ENCODE measurements around the gene PTTG1. TPM values are rescaled to one million over a fixed set of nuclear protein-coding genes. Genes with fewer than 3 reads are reported as not detected.
A peak's percentile ranks its signal among the peaks of the same experiment; 100 is the strongest.

Gene PTTG1
- 244 TPM for polyA plus RNA-seq (2013, experiment 1 of 4)
- polyA plus RNA-seq (2013, experiment 2 of 4): 212 TPM
- polyA plus RNA-seq (2013, experiment 3 of 4): 282 TPM
- polyA plus RNA-seq (2013, experiment 4 of 4): 300 TPM

DNA sequence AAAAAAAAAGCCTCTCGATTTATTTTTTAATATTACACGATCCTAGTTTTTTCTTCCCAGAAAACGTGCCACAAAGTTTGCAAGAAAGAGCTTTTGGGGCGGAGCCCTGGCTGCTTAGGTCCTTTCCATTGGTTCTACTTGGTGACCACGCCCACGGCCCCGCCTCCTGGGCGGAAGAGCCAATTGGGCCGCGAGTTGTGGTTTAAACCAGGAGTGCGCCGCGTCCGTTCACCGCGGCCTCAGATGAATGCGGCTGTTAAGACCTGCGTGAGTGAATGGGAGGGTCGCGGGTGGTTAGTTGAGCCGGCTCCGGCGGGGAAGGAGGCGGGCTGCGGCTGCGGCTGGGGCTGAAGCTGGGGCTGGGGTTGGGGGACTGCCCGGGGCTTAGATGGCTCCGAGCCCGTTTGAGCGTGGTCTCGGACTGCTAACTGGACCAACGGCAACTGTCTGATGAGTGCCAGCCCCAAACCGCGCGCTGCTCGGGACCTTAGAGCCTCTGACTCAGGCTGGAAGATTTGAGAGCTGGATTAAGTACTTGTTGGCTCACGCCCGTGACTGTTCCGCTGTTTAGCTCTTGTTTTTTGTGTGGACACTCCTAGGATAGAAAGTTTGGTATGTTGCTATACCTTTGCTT, at the start of gene PTTG1:
TSS of gene PTTG1 (plus strand) at position 231 of the 634 bp plus-strand sequence. CDS start 458 bp downstream, outside the sequence.
- WGBS, 2 experiments: 0 to 1% methylated on average over 39 of the region's 39 CpGs
- H3K36me3 ChIP-seq (ENCODE audit: control insufficient read depth, insufficient read depth, low read length): peaks cover 5% of the 10 kb centered on the region
- peak within 1 kb of the TSS; percentile 66 for H3K4me3 ChIP-seq (ENCODE audit: insufficient read depth, low read depth, low read length)
- H3K4me1 ChIP-seq (ENCODE audit: control insufficient read depth, insufficient read depth, low read length): peaks cover 13% of the 10 kb centered on the region
- no peaks in the 10 kb centered on the region for H3K9me3 ChIP-seq (ENCODE audit: control insufficient read depth, low read length)
- no peaks in the 10 kb centered on the region for H3K27me3 ChIP-seq (ENCODE audit: control insufficient read depth, insufficient read depth, low read length, poor library complexity, severe bottlenecking)
- H3K27ac ChIP-seq (ENCODE audit: insufficient read depth, low read depth, low read length, poor library complexity, severe bottlenecking): no peak within 1 kb of the TSS

DNA sequence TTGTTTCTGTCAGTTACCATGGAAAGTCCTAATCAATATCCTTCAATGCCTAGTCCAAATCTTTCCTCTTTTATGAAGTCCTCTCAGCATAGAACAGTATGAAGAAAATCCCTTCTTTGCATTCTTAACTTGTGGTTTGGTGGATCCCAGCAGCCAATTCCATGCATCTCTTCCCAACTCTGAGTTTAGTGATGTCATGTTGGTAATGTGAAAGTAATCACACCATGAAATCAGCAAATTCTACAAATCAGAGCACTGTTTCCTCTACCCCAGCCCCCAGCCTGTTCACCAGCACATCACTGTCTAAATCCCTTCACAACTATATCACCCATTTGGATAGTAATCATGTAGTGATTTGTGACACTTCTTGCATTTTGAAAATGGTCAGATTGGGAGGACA, 46.5 kb upstream of the PTTG1 start:
- Histone ChIP-seq H3K4me3 (ENCODE audit: insufficient read depth, low read depth, low read length) (no peak overlapping the region), H3K27ac (ENCODE audit: insufficient read depth, low read depth, low read length, poor library complexity, severe bottlenecking) (no peak overlapping the region), H3K27me3 (ENCODE audit: control insufficient read depth, insufficient read depth, low read length, poor library complexity, severe bottlenecking) (peaks cover 24% of the 10 kb centered on the region), H3K9me3 (ENCODE audit: control insufficient read depth, low read length) (peaks cover 2% of the 10 kb centered on the region), H3K4me1 (ENCODE audit: control insufficient read depth, insufficient read depth, low read length) (no peaks in the 10 kb centered on the region), H3K36me3 (ENCODE audit: control insufficient read depth, insufficient read depth, low read length) (no peaks in the 10 kb centered on the region)

DNA sequence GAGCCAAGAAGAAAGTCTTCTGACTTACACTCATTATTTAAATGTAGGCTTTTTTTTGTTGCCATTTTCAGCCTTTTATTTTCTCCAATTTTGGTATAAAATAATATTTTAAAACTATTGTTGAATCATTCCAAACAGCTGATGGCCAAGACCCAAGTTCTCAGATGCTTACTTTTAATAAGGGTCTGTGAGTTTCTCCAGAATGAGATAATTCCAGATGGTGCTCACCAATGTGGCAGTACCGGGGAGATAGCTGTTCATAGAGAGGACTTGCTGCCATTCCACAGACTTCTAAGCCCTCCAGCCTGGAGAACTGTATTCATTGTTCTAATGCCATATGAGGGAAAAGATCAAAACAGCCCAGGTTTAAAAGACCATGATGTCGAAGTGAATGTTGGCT, 46.0 kb upstream of the PTTG1 start:
- Histone ChIP-seq H3K4me1 (ENCODE audit: control insufficient read depth, insufficient read depth, low read length) (no peaks in the 10 kb centered on the region), H3K36me3 (ENCODE audit: control insufficient read depth, insufficient read depth, low read length) (no peaks in the 10 kb centered on the region), H3K4me3 (ENCODE audit: insufficient read depth, low read depth, low read length) (no peak overlapping the region), H3K9me3 (ENCODE audit: control insufficient read depth, low read length) (peaks cover 2% of the 10 kb centered on the region), H3K27ac (ENCODE audit: insufficient read depth, low read depth, low read length, poor library complexity, severe bottlenecking) (no peak overlapping the region), H3K27me3 (ENCODE audit: control insufficient read depth, insufficient read depth, low read length, poor library complexity, severe bottlenecking) (peaks cover 18% of the 10 kb centered on the region)
- 89 to 98% methylated on average over 2 of the region's 2 CpGs for WGBS, 2 experiments

DNA sequence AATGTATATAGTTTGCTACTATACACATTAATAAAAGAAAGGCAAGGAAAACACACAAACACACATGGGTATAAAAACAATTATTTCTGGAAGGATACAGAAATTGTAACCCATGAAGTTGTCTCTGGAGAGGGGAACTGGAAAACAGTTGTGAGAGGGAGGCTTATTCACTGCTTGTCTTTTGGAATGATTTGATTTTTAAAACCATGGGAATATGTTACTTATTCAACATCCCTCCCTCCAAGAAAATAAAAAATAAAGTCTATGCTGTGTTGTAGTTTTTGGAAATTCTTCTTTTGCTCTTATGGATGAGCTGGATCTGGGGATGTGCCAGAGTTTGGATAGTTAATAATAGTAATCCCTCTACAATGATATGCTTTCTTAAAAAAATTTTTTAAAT, 45.2 kb upstream of the PTTG1 start:
- Histone ChIP-seq H3K27me3 (ENCODE audit: control insufficient read depth, insufficient read depth, low read length, poor library complexity, severe bottlenecking) (peaks cover 11% of the 10 kb centered on the region), H3K36me3 (ENCODE audit: control insufficient read depth, insufficient read depth, low read length) (no peaks in the 10 kb centered on the region), H3K27ac (ENCODE audit: insufficient read depth, low read depth, low read length, poor library complexity, severe bottlenecking) (no peak overlapping the region), H3K4me3 (ENCODE audit: insufficient read depth, low read depth, low read length) (no peak overlapping the region), H3K9me3 (ENCODE audit: control insufficient read depth, low read length) (peaks cover 2% of the 10 kb centered on the region), H3K4me1 (ENCODE audit: control insufficient read depth, insufficient read depth, low read length) (no peaks in the 10 kb centered on the region)

DNA sequence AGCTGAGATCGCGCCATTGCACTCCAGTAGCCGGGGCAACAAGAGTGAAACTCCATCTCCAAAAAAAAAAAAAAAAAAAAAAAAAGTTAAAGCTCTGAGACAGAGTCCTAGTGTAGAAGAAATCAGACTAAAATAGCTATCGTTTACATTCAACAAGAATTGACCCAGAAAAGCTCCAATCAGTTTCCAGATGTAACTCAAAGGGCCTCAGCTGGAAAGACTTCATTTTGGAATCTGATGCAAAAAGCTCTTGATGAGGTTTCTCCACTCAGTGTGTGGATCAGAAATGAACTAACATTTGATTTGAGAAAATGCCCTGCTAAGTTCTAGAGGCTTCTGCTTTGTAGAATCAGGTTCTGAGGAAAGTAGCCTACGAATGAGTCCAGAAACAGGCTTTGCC, 44.0 kb upstream of the PTTG1 start:
- H3K4me1 ChIP-seq (ENCODE audit: control insufficient read depth, insufficient read depth, low read length): no peaks in the 10 kb centered on the region
- no peak overlapping the region for H3K4me3 ChIP-seq (ENCODE audit: insufficient read depth, low read depth, low read length)
- no peak overlapping the region for H3K27ac ChIP-seq (ENCODE audit: insufficient read depth, low read depth, low read length, poor library complexity, severe bottlenecking)
- no peaks in the 10 kb centered on the region for H3K36me3 ChIP-seq (ENCODE audit: control insufficient read depth, insufficient read depth, low read length)
- peaks cover 3% of the 10 kb centered on the region for H3K27me3 ChIP-seq (ENCODE audit: control insufficient read depth, insufficient read depth, low read length, poor library complexity, severe bottlenecking)
- H3K9me3 ChIP-seq (ENCODE audit: control insufficient read depth, low read length): peaks cover 2% of the 10 kb centered on the region
- WGBS, 2 experiments: 89 to 95% methylated on average over 4 to 5 of the region's 5 CpGs

DNA sequence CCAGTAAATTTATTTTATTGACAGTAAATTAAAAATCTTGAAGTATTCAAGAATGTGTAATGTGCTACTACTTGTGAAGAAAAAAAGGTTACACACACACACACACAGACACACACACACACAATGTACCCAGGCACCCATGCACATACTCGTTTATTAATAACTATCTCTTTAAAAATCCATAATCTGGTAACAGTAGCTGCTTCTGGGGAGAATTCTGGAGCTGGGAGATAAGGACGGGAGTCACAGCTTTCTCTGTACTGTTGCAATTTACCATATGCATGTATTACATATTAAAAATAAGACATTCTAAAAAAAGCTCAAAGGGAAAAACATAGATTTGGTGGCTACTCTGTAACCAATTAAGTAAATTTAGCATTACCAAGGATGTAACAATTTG, 43.3 kb upstream of the PTTG1 start:
- Histone ChIP-seq H3K9me3 (ENCODE audit: control insufficient read depth, low read length) (no peaks in the 10 kb centered on the region), H3K27ac (ENCODE audit: insufficient read depth, low read depth, low read length, poor library complexity, severe bottlenecking) (no peak overlapping the region), H3K4me3 (ENCODE audit: insufficient read depth, low read depth, low read length) (no peak overlapping the region), H3K27me3 (ENCODE audit: control insufficient read depth, insufficient read depth, low read length, poor library complexity, severe bottlenecking) (peaks cover under 1% of the 10 kb centered on the region), H3K4me1 (ENCODE audit: control insufficient read depth, insufficient read depth, low read length) (no peaks in the 10 kb centered on the region), H3K36me3 (ENCODE audit: control insufficient read depth, insufficient read depth, low read length) (no peaks in the 10 kb centered on the region)
- 90 to 93% methylated on average over 1 of the region's 2 CpGs for WGBS, 2 experiments

DNA sequence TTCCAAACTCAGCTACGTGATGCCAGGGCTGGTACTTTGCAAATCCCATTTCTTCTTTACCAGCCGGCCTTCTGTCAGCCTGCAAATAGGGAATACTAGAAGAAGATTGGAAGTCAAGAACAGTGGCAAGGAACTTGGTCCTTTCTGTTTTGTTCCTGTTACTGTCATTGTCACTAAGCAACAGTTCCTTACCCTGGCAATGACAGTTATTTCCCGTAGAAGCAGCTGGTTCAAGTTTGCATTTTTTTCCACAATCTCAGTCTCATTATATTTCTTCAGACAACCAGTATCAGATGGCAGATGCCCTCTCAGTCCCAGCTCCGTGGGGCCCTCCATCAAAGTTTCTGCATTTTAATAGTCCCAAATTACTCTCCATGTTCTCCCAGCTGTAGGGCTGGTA, 42.1 kb upstream of the PTTG1 start:
- no peaks in the 10 kb centered on the region for H3K4me1 ChIP-seq (ENCODE audit: control insufficient read depth, insufficient read depth, low read length)
- H3K4me3 ChIP-seq (ENCODE audit: insufficient read depth, low read depth, low read length): no peak overlapping the region
- no peaks in the 10 kb centered on the region for H3K27me3 ChIP-seq (ENCODE audit: control insufficient read depth, insufficient read depth, low read length, poor library complexity, severe bottlenecking)
- no peak overlapping the region for H3K27ac ChIP-seq (ENCODE audit: insufficient read depth, low read depth, low read length, poor library complexity, severe bottlenecking)
- 76 to 83% methylated on average over 4 of the region's 4 CpGs for WGBS, 2 experiments
- H3K36me3 ChIP-seq (ENCODE audit: control insufficient read depth, insufficient read depth, low read length): no peaks in the 10 kb centered on the region
- no peaks in the 10 kb centered on the region for H3K9me3 ChIP-seq (ENCODE audit: control insufficient read depth, low read length)

DNA sequence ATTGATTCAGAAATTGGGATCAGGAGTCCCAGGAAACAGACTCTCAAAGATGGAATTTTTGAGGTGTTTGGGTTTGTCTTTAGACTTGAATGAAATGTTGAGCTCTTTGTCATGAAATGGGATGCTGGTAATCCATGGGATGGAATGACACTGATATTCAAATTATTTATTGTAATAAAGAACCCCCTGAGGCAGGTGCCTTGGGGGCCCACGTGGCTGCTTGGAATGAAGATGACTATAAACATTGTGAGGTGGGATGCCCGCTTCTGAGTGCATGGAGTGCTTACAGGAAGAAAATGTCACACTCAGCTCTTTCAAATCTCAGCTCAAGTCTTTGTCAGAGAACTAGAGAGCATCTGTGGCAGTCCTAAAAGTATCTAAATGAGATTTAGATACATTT, 41.6 kb upstream of the PTTG1 start:
- WGBS, 2 experiments: 63 to 71% methylated on average over 2 of the region's 2 CpGs
- H3K27me3 ChIP-seq (ENCODE audit: control insufficient read depth, insufficient read depth, low read length, poor library complexity, severe bottlenecking): no peaks in the 10 kb centered on the region
- no peaks in the 10 kb centered on the region for H3K9me3 ChIP-seq (ENCODE audit: control insufficient read depth, low read length)
- no peak overlapping the region for H3K4me3 ChIP-seq (ENCODE audit: insufficient read depth, low read depth, low read length)
- H3K4me1 ChIP-seq (ENCODE audit: control insufficient read depth, insufficient read depth, low read length): no peaks in the 10 kb centered on the region
- no peak overlapping the region for H3K27ac ChIP-seq (ENCODE audit: insufficient read depth, low read depth, low read length, poor library complexity, severe bottlenecking)
- no peaks in the 10 kb centered on the region for H3K36me3 ChIP-seq (ENCODE audit: control insufficient read depth, insufficient read depth, low read length)

DNA sequence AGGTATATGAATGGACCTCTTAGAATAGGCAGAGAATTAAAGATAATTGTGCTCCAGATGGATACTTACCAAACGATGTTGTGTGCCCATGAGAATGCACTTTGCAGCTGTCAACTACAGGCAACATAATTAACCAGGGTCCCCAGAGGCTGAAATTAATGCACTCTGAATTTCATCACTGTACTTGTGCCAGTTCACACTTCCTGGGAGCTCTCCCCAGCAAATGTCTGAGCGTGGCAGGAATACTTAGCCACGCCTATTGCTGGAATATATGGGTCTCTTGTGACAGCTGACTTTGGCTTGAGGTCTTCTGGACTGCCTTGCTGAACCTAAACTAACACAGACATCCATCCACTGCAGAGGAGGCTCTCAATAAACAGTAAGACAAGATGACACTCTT, 39.3 kb upstream of the PTTG1 start:
- Histone ChIP-seq H3K9me3 (ENCODE audit: control insufficient read depth, low read length) (no peaks in the 10 kb centered on the region), H3K4me1 (ENCODE audit: control insufficient read depth, insufficient read depth, low read length) (no peaks in the 10 kb centered on the region), H3K27ac (ENCODE audit: insufficient read depth, low read depth, low read length, poor library complexity, severe bottlenecking) (no peak overlapping the region), H3K27me3 (ENCODE audit: control insufficient read depth, insufficient read depth, low read length, poor library complexity, severe bottlenecking) (no peaks in the 10 kb centered on the region), H3K36me3 (ENCODE audit: control insufficient read depth, insufficient read depth, low read length) (no peaks in the 10 kb centered on the region), H3K4me3 (ENCODE audit: insufficient read depth, low read depth, low read length) (no peak overlapping the region)
- 87% methylated on average over 3 of the region's 3 CpGs for WGBS, 2 experiments

DNA sequence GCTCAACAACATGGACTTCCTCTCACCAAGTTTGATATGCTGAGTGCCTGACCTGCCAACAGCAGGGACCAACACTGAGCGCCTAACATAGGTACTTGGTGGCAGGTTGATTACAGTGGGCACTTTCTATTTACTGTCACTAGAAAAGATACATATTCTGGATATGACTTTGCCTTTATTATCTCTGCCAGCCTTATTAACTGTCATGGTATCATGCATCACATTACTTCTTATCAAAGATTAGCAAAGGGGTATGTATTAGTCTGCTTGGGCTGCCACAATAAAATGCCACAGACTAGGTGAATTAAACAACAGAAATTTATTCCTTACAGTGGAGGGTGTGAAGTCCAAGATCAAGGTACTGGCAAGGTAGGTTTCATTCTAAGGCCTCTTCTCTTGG, 37.0 kb upstream of the PTTG1 start:
- Histone ChIP-seq H3K9me3 (ENCODE audit: control insufficient read depth, low read length) (peaks cover 2% of the 10 kb centered on the region), H3K4me3 (ENCODE audit: insufficient read depth, low read depth, low read length) (no peak overlapping the region), H3K4me1 (ENCODE audit: control insufficient read depth, insufficient read depth, low read length) (no peaks in the 10 kb centered on the region), H3K27me3 (ENCODE audit: control insufficient read depth, insufficient read depth, low read length, poor library complexity, severe bottlenecking) (no peaks in the 10 kb centered on the region), H3K27ac (ENCODE audit: insufficient read depth, low read depth, low read length, poor library complexity, severe bottlenecking) (no peak overlapping the region), H3K36me3 (ENCODE audit: control insufficient read depth, insufficient read depth, low read length) (no peaks in the 10 kb centered on the region)
- 85 to 96% methylated on average over 1 of the region's 1 CpG for WGBS, 2 experiments

DNA sequence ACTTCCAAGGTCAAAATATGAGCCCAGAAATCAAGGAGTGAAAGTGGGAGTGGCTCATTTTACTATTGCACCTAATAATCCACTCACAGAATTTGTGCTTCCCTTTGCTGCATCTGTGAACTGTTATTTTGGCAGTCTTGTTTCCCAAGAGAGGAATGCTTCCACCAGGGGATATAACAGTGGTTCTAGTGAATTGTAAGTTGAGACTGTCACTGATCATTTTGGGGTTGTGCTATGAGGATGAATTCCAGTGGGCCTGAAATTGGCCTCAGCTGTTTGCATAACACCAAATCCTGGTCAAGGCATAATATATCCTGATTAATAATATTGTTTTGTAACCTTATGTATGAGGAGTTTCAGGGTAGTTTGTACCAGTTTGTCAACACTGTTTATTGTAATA, 36.2 kb upstream of the PTTG1 start:
- H3K27me3 ChIP-seq (ENCODE audit: control insufficient read depth, insufficient read depth, low read length, poor library complexity, severe bottlenecking): no peaks in the 10 kb centered on the region
- peaks cover 2% of the 10 kb centered on the region for H3K9me3 ChIP-seq (ENCODE audit: control insufficient read depth, low read length)
- no peaks in the 10 kb centered on the region for H3K4me1 ChIP-seq (ENCODE audit: control insufficient read depth, insufficient read depth, low read length)
- no peak overlapping the region for H3K27ac ChIP-seq (ENCODE audit: insufficient read depth, low read depth, low read length, poor library complexity, severe bottlenecking)
- H3K36me3 ChIP-seq (ENCODE audit: control insufficient read depth, insufficient read depth, low read length): no peaks in the 10 kb centered on the region
- no peak overlapping the region for H3K4me3 ChIP-seq (ENCODE audit: insufficient read depth, low read depth, low read length)
